ENCODE data around the gene MPP3.
A peak's percentile ranks its signal among the peaks of the same experiment; 100 is the strongest.
"Not testable (repeated sequence)": the region's sequence is repeated elsewhere in the genome, so short reads cannot be mapped to it uniquely, and the experiment has no call there.

The MPP3 gene

DNA sequence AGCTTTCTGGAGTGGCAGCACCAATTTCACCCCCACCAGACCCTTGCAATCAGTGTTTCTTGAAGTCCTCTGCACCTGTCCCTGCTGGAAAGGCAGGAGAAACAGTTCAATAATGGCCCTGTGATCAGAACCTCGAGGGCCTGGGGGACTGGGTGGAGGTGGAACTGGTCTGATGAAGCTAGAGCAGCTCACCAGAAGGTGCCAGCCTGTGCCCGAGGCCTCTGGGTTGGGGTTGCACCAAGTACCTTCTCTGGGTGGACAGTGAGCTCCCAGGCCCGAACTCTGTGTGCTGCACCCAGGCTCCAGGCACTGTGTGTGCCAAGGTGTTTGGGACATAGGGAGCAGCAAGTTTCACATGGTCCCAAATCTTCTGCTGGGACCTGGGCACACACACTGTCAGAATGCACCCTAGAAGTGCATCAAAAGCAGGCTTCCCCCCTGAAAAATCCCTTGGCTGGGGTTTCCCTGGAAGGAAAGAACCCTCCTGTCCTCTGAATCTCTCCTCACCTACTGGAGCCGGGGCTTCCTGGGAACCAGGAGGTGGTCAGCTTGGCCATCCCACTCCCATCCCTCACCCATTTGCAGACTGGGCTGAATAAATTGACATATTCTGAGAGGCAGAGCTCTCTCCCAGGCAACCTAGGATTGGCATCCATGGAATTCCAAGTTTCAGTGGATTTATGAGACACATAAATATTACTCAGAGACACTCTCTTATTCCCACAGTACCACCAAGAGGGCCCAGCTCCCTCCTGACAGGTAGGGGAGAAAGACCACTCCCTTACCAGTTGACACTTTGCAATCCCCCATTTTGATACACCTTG, 31.4 kb upstream of the MPP3 start:
- no peak for DNase-seq
- in situ Hi-C loops (cut with MboI; ENCODE audit: low pct_unique_long_range_greater_than_20kb, low sequenced_read_pairs) = no loop called here

DNA sequence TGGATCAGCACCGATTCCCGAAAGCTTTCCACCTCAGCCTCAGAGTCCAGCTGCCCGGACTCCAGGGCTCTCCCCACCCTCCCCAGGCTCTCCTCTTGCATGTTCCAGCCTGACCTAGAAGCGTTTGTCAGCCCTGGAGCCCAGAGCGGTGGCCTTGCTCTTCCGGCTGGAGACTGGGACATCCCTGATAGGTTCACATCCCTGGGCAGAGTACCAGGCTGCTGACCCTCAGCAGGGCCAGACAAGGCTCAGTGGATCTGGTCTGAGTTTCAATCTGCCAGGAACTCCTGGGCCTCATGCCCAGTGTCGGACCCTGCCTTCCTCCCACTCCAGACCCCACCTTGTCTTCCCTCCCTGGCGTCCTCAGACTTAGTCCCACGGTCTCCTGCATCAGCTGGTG, 29.0 kb upstream of the MPP3 start:
- DNase-seq = no peak
- in situ Hi-C loops (cut with MboI; ENCODE audit: low pct_unique_long_range_greater_than_20kb, low sequenced_read_pairs) = no loop called here

DNA sequence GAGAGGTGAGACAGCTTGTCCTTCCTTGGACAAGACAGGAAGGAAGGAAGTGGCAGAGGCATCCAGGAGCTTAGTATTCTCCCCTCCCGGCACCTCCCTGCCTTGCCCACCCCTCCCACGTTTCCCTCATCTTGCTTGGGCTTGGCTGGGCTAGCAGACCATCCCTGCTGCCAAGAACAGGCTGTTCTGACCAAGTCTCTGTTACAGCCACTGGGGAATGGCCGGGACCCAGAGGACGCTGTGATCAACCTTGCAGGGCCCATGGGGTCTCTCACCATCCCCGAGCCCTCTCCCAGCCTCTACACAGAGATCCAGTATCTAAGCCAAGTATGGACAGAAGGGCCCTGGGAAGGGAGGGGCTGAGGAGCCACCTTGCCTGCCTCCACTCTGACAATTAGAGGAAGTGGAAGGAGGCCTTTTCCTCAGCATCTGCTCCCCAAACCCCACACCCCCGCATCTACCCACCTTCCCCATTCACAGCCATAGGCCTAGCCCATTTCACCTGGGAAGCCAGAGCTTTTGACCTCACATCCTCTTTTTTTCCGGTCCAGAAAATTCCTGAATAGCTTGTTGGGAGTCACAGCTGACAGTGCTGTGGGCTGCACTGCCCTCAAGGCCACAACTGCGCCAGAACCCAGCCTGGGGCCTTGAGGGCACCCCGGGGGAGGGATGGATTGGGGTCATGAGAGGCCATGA, 28.1 kb upstream of the MPP3 start:
- peak; percentile 50 for DNase-seq
- in situ Hi-C loops (cut with MboI; ENCODE audit: low pct_unique_long_range_greater_than_20kb, low sequenced_read_pairs) = no loop called here

DNA sequence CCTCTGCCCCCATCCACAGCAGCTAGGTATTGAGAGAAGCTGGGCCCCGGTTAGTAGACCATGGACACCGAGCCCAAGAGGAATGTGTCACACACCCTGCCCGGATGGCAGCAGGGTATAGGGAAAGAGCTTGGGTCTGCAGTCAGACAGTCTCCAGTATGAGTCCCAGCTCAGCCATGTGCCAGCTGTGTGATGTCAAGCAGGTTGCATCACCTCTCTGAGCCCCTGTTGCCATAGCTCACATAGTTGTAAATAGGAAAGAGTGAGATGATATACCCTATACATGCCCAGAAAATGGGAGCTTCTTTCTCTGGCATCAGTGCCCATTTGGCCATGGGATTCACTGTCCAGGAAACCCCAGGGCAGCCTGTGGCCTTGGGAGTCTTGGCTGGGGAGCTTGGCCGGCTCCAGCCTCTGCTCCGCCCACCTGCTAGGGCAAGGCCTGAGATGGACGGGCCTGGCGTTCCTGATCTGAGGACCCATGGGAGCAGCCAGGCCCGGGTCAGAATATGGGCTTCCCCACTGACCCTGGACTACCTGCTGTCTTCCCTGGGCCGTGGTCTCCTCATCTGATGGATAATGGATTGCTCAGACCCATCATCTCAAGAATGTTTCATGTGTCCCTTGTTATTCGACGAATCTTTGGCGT, 27.3 kb upstream of the MPP3 start:
- no peak for DNase-seq
- in situ Hi-C loops (cut with MboI; ENCODE audit: low pct_unique_long_range_greater_than_20kb, low sequenced_read_pairs) = no loop called here

DNA sequence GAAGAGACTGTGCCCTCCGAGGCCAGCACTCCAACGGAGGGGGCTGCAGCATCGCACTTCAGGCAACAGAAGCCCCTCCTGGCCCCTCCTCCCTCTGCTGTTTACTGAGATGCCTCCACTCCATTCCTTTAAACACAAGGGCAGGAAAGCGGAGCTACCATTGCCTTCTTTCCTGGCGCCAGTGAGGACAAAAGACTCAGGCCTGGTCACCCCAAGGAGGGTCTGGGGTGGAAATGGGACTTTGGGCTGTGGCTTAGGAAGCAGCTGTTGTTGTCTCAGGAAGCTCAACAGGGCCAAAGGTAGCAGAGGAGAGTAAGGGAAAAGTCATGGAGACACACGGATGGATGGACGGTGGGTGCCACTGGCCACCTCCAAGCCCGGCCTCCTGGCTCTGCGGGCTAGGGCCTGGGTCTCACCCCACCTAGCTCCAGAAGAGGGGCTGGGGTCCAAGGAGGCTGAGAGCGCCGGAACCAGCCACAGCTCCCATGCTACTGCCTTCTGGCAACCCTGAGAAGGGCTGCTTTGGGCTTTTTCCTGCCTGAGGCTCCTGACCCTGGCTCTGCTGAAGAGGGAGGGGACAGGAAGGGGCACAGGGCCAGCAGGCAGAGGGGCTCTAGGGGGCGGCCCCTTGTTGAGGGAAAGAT, 25.1 kb upstream of the MPP3 start:
- DNase-seq = no peak
- in situ Hi-C loops (cut with MboI; ENCODE audit: low pct_unique_long_range_greater_than_20kb, low sequenced_read_pairs) = no loop called here

DNA sequence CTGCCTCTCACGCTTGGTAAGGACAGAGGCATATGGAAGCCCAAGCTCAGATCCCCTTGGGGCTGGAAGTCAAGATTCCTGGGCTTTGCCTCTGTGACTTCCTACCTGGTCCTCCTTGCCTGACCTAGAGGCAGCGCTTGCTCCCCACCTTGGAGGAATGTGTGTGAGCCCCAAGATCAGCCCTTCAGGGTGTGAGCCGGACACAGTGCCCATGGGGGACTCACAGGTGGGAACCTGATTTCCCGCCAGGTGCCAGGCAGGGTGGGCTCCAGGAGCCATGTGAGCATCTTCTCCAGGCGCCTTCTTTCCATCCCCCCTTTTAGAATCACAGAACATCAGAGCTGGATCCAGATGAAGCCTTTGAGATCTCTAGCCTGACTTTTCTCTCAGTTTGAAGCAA, 24.2 kb upstream of the MPP3 start:
- no peak for DNase-seq
- in situ Hi-C loops (cut with MboI; ENCODE audit: low pct_unique_long_range_greater_than_20kb, low sequenced_read_pairs) = no loop called here

DNA sequence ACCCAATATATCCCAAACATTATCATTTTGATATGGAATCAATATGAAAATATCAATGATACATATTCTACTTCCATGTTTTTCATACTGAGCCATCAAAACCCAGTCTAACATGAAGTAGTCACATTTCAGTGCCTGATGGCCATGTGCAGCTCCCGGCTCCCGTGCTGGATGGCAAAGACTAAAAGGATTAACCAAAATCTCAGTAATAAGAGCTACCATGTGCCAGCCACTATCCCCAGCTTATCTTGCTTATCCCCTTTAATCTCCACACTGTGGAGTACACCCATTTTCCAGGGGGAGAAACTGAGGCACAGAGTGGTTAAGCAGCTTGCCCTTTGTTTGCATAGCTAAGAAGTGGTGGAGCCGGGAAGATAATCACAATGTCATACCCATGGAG, 23.2 kb upstream of the MPP3 start:
- in situ Hi-C loops (cut with MboI; ENCODE audit: low pct_unique_long_range_greater_than_20kb, low sequenced_read_pairs) = no loop called here
- DNase-seq = no peak

DNA sequence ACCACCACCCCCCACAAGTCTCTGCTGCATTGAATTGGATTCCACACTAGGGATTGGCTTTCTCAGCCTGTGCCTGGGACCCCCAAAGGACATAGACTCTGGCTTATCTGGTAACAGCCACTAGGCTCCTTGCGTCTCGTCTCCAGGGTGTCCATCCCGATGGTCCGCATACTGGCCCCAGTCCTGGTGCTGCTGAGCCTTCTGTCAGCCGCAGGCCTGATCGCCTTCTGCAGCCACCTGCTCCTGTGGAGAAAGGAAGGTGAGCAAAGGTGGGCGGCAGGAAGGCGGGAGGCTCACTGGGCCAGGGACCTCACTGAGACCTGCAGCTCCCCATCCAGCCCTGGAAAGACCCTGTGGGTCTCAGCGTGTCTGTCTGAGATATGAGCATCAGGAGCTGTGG, 22.1 kb upstream of the MPP3 start:
- in situ Hi-C loops (cut with MboI; ENCODE audit: low pct_unique_long_range_greater_than_20kb, low sequenced_read_pairs) = no loop called here
- DNase-seq = no peak

DNA sequence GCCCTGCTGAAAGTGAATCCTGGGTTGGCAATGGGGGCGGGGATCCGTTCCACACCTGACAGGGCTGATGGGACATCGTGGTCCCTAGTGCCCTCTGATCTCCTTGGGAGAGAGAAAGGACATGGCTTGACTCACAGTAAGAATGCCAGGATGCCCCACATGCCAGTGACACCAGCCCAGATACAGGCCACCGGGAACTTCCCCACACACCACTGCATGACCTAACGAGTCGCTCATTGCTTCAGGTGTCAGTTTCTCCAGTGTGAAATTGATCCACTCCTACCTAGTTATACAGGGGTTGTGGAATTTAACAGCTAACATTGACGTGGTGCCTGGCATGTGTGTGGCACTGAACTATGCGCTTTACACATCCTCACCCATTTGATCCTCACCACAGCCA, 21.6 kb upstream of the MPP3 start:
- DNase-seq = no peak
- in situ Hi-C loops (cut with MboI; ENCODE audit: low pct_unique_long_range_greater_than_20kb, low sequenced_read_pairs) = no loop called here

DNA sequence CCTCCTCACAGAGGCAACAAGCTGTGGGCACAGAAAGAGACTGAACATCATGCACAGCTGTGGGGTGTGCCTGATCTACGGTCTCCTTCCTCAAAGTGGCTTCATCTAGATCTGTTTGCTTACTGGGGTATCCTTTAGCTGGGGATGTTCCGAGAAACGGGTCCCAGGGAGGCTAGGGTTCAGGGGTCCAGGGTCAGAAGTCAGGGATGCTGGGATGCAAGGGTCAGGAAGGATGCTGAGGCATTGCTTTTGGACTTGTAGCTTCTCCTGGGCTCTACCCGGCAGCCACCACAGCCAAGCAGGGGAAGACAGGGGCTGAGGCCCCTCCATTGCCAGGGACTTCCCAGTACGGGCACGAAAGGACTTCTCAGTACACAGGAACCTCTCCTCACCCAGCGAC, 20.6 kb upstream of the MPP3 start:
- in situ Hi-C loops (cut with MboI; ENCODE audit: low pct_unique_long_range_greater_than_20kb, low sequenced_read_pairs) = no loop called here
- DNase-seq = no peak

DNA sequence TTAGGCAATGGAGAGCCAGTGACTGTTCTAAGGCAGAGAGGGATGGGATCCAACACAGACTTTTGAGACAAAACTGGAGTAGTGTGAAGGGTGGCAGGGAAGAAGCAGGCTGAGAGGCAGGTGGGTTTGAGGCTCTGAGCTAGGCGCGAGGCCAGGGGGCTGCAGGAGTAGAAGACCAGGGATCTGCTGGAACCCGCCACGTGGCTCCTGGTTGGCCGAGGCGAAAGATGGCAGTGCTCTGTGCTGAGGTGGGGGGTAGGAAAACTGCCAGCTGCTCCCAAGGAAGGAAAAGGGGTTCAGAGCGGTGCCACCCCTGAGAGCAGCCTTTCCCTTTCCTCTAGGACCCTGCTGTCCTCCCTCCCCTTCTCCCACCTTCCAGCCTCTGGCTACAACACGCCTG, 19.6 kb upstream of the MPP3 start:
- in situ Hi-C loops (cut with MboI; ENCODE audit: low pct_unique_long_range_greater_than_20kb, low sequenced_read_pairs) = no loop called here
- DNase-seq = no peak

DNA sequence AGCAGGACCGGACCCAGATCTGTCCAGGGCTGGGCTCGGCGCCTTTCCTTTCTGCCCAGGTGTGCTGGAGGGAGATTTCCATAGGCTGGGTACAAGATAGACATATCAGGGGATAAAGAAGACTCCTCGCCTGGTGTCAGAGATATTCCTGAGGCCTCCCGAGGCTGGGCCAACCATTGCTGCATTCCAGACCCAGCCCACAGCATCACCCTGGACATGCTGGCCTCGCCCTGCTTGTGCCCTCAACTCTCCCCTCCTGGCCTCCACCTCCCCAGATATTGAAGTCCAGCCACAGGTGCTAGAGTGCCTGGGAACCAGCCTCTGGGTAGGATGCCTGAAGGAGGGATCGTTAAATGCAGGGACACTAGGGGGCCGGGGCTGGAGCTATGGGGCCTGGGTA, 16.2 kb upstream of the MPP3 start:
- in situ Hi-C loops (cut with MboI; ENCODE audit: low pct_unique_long_range_greater_than_20kb, low sequenced_read_pairs) = no loop called here
- no peak for DNase-seq

DNA sequence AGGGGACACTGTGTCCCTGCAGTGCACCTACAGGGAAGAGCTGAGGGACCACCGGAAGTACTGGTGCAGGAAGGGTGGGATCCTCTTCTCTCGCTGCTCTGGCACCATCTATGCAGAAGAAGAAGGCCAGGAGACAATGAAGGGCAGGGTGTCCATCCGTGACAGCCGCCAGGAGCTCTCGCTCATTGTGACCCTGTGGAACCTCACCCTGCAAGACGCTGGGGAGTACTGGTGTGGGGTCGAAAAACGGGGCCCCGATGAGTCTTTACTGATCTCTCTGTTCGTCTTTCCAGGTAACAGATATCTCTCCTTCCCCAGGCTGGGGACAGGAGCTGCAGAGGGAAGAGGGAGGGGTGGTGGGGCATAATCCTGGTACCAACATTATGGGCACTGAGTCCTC, 15.7 kb upstream of the MPP3 start:
- DNase-seq = no peak
- in situ Hi-C loops (cut with MboI; ENCODE audit: low pct_unique_long_range_greater_than_20kb, low sequenced_read_pairs) = no loop called here

DNA sequence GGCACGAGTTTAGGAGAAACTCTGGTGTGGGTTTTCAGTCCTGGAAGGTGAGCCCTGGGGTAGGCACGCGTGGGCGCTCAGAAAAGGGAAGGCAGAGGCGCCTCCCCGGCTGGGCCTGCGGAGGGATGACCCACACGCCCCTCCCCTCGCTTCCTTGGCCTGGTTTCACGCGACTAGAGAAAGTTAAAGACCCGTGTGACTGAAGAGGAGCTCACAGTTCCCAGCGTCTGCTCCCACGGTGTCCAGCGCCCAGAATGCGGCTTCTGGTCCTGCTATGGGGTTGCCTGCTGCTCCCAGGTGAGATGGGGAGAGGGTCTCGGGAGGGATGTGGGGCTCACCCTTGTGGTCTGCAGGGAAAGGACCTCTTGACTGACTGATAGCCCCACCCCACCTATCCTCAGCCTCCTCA, 14.0 kb upstream of the MPP3 start, which contains the start of gene CD300LG:
CD300LG (plus strand) TSS at position 214 of the 409 bp plus-strand sequence; CDS start at position 255, 41 bp downstream.
- in situ Hi-C loops (cut with MboI; ENCODE audit: low pct_unique_long_range_greater_than_20kb, low sequenced_read_pairs) = no loop called here
- peak; percentile 45 for DNase-seq

DNA sequence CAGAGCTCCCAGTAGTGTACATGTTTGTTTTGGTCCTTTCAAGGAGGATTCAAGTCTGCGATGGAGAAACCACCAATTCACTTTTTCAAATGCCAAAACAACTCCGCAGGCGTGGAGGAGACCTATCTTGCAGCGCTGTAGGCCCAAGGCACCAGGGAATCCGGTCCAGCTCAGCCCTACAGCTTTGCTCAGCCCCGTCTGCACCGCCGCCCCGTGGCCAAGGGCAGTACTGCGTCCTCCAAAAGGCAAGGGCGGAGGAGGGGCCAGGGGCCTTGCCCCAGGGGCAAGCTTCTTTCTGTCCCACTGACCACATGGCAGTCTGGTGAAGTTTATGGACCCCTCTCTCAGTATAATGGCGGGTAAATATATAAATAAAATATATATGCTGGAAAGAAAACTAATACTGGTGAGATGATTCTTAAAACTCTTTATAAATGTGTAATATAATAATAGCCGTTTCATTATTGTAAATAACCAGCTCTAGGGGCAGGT, 13.3 kb upstream of the MPP3 start:
- DNase-seq = peak; percentile 73
- in situ Hi-C loops (cut with MboI; ENCODE audit: low pct_unique_long_range_greater_than_20kb, low sequenced_read_pairs) = no loop called here

DNA sequence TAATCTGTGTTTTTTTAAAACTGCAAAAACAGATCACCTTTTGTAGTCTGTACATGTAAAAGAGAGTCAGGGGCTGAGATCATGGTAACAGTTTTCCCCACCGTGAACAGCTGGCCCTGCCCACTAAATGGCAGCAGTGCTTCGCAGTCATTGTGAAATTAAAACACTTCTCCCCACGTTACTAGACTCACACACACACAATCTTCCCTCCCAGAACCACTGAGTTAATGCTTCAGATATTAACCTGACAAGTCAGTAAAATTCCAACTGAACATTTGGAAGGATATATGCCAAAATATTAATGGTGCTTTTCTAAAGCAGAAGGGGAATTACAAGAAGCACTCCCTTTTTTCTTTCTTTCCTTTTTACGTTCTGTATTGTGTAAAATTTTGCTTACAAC, 12.8 kb upstream of the MPP3 start:
- in situ Hi-C loops (cut with MboI; ENCODE audit: low pct_unique_long_range_greater_than_20kb, low sequenced_read_pairs) = no loop called here
- no peak for DNase-seq

DNA sequence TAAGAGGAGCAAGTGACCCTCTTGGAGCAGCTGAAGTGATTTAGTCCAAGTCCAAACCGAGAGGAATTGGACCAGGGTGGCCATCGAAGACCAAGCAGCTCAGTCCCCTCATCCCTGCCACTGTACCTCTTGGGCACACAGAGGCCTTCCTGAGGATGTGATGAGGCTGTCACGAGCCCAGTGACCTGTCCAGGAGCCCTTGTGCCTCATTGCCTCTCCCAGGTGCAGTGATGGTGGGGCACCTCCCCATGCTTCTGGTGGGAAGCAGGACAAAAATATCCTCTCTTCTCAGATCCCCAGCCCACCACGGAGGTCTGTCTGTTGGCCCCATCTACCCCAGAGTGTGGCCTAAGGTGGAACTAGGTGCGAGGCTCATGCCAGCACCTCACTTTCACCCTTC, 11.3 kb upstream of the MPP3 start:
- no peak for DNase-seq
- in situ Hi-C loops (cut with MboI; ENCODE audit: low pct_unique_long_range_greater_than_20kb, low sequenced_read_pairs) = no loop called here

DNA sequence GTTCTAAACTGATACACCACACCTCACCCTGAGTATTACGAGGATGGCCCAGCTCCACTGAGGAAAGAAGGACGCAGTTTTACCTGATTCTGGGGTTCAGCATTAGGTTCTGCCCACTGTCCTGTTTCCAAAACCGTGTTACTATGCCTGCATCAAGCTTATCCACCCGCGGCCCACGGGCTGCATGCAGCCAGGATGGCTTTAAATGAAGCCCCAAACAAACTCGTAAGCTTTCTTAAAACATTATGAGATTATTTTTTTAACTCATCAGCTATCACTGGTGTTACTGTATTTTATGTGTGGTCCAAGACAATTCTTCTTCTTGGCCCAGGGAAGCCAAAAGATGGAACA, 10.0 kb upstream of the MPP3 start:
- in situ Hi-C loops (cut with MboI; ENCODE audit: low pct_unique_long_range_greater_than_20kb, low sequenced_read_pairs) = no loop called here
- no peak for DNase-seq

DNA sequence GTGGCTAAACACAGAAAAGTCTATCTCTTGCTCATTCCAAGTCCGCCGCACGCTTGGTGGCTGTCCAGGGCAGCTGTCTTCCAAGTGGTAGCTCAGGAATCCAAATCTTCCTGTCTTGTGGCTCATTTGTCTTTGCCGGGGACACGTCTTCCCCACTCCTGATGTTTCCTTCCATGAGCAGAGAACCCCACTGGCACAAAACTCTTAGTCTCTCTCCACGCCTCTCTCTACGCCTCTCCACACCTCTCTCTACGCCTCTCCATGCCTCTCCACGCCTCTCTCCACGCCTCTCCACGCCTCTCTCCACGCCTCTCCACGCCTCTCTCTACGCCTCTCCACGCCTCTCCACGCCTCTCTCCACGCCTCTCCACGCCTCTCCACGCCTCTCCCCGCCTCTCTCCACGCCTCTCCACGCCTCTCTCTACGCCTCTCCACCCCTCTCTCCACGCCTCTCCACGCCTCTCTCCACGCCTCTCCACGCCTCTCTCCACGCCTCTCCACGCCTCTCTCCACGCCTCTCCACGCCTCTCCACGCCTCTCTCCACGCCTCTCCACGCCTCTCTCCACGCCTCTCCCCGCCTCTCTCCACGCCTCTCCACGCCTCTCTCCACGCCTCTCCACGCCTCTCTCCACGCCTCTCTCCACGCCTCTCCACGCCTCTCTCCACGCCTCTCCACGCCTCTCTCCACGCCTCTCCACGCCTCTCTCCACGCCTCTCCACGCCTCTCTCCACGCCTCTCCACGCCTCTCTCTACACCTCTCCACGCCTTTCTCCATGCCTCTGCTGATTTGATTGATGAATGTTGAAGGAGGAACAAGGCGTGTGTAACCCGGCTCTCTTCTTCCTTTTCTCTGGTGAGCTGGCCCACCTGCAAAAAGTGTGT, 9.4 kb upstream of the MPP3 start:
- in situ Hi-C loops (cut with MboI; ENCODE audit: low pct_unique_long_range_greater_than_20kb, low sequenced_read_pairs); DNase-seq: not testable (repeated sequence)
